ENCODE data around the gene C1orf35. TPM values are rescaled to one million over a fixed set of nuclear protein-coding genes. Genes with fewer than 3 reads are reported as not detected.

Gene C1orf35
- total RNA-seq, 1 experiment from 2014 or later, result 63.3 TPM

DNA sequence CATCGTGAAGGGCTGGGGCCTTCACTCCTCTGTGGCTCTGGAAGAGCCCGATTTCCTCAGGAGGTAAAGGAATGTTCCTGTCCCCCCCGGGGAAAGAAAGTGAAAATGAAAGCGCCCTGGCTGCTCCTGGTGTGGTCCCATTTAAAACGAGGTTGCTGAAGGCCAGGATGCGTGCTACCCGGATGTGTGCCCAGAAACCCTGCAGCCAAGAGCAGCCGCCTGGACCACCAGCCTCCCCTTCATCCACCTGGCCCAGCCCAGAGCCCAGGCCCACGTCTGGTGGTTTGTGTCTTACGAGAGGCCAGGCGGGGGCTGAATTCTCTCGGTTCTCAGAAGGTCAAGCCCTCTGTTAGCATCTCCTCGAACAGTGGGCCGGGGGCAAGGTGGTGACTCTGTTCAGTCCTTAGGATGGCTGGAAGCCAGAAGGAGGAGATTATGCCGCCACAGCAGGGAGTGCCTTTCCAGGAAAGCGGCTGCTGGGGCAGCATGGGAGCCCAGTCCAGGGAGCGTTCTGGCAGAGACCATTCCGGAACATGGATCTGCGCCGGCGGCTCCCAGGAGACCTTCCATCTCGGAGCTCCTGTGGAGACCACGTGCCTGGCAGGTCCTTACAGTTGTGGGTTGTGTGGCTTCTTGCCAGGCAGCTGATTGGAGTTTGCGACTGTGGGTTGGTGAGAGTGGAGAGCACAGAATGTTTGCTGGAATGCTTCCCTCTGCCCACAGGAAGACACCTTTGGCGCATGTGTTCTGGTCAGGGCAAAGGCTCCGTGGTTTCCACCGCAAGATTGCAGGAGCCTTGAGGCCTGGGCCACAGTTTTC is 38.3 kb upstream of the C1orf35 start:
- CTCF ChIA-PET, result interaction anchor here (0.6 kb wide), 1 partner anchor 24 kb away, joined by 4 read pairs; the partner anchor contains the start of gene IBA57

DNA sequence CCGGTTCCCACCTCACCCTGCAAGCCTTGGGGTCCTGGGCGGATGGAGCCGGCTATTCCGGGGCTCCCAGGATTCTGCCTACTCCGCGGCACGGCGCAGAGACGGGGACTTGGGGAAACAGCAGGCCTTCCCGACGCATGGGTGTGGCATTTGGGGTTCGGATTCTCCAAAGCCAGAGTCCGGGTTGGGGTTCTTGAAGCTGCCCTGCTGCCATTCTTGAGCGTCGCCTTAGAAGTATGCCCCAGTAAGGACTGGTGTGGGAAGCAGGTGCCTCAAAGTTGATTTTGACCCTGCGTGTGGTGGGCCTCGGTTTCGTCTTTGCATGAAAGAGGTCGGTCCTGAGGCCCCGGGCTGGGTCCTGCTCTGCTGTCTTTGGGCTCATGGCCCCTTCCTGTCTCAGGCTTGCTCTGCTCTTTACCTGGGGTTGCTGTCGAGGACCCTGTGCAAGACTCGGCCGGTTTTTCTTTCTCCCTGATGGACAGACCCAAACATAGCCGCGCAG is 37.6 kb upstream of the C1orf35 start:
- DNase-seq (no peak), ATAC-seq (no peak)
- intact Hi-C loops (cut with micrococcal nuclease), result loop anchor here (1.0 to 5.0 kb wide), 4 partner anchors 26 to 267 kb away; partner anchors contain the start of genes ARF1, MRPL55 and TRIM11
- peak overlapping the region; percentile 98 for H3K4me2 ChIP-seq (ENCODE audit: low read length)
- no peak overlapping the region for H2AFZ ChIP-seq (ENCODE audit: low read length)
- peaks cover 49% of the 10 kb centered on the region for H4K20me1 ChIP-seq (ENCODE audit: low read length)
- no peaks in the 10 kb centered on the region for H3K9me3 ChIP-seq (ENCODE audit: low read length)
- TF ChIP-seq EZH2phosphoT487 (IDR thresholded peaks at IDR 0.05; ENCODE audit: borderline replicate concordance, low read length), result no peak
- TF ChIP-seq CTCF (conservative IDR thresholded peaks at IDR 0.05; ENCODE audit: low read depth, low read length), result no peak
- TF ChIP-seq EZH2 (IDR thresholded peaks at IDR 0.05; ENCODE audit: low read length, unreplicated experiment), result no peak
- peak overlapping the region; percentile 89 for H3K9ac ChIP-seq (ENCODE audit: low read length)
- peak overlapping the region; percentile 44 for H3K27ac ChIP-seq (ENCODE audit: low read length)
- ChIA-PET POLR2A (ENCODE audit: unreplicated experiment) (interaction anchor here (0.9 kb wide), 1 partner anchor 25 kb away, joined by 3 read pairs; the partner anchor contains the start of gene IBA57), CTCF (interaction anchor here (0.6 kb wide), 1 partner anchor 25 kb away, joined by 4 read pairs; the partner anchor contains the start of gene IBA57)
- H3K4me1 ChIP-seq (ENCODE audit: insufficient read depth, low read length), result peaks cover 23% of the 10 kb centered on the region
- peak overlapping the region; percentile 84 for H3K4me3 ChIP-seq (ENCODE audit: low read length)
- H3K79me2 ChIP-seq (ENCODE audit: low read length), result peaks cover 57% of the 10 kb centered on the region
- no peaks in the 10 kb centered on the region for H3K27me3 ChIP-seq (ENCODE audit: low read length)
- H3K36me3 ChIP-seq (ENCODE audit: low read depth, low read length), result 0 out of 2 replicates have a peak, but pooled peaks cover 3% of the 10 kb centered on the region
- no peaks in the 10 kb centered on the region for H3F3A ChIP-seq (ENCODE audit: low read length, unreplicated experiment)
- no TSS peak for BruUV-seq (replicated peaks)
- no peaks in the 10 kb centered on the region for H3K9me2 ChIP-seq (replicated peaks; ENCODE audit: low read length)

More for the DNA sequence above, 38.3 kb upstream of the C1orf35 start:
- H3K4me2 ChIP-seq (ENCODE audit: low read length), result peak overlapping the region; percentile 98
- H3K4me3 ChIP-seq (ENCODE audit: low read length), result peak overlapping the region; percentile 84
- POLR2A ChIA-PET (ENCODE audit: unreplicated experiment), result interaction anchor here (0.6 to 0.9 kb wide), 3 partner anchors 20 to 196 kb away, joined by 3 read pairs; partner anchors contain the start of gene IBA57
- H3K4me1 ChIP-seq (ENCODE audit: insufficient read depth, low read length), result peaks cover 23% of the 10 kb centered on the region
- no TSS peak for BruUV-seq (replicated peaks)
- ATAC-seq (peak; percentile 1; the same call in 1 of the 2 replicates), DNase-seq (peak; percentile 71)
- H4K20me1 ChIP-seq (ENCODE audit: low read length), result peaks cover 52% of the 10 kb centered on the region
- peaks cover 5% of the 10 kb centered on the region; the same call in 1 of the 2 replicates for H3K36me3 ChIP-seq (ENCODE audit: low read depth, low read length)
- no peaks in the 10 kb centered on the region for H3K9me3 ChIP-seq (ENCODE audit: low read length)
- intact Hi-C loops (cut with micrococcal nuclease), result loop anchor here (5.0 kb wide), 1 partner anchor 266 kb away; the partner anchor contains the start of gene TRIM11
- H3K27me3 ChIP-seq (ENCODE audit: low read length), result no peaks in the 10 kb centered on the region
- TF ChIP-seq EZH2phosphoT487 (IDR thresholded peaks at IDR 0.05; ENCODE audit: borderline replicate concordance, low read length) (no peak), CTCF (conservative IDR thresholded peaks at IDR 0.05; ENCODE audit: low read depth, low read length) (no peak), EZH2 (IDR thresholded peaks at IDR 0.05; ENCODE audit: low read length, unreplicated experiment) (no peak)
- peaks cover 63% of the 10 kb centered on the region for H3K79me2 ChIP-seq (ENCODE audit: low read length)
- peak overlapping the region; percentile 44 for H3K27ac ChIP-seq (ENCODE audit: low read length)
- no peaks in the 10 kb centered on the region for H3F3A ChIP-seq (ENCODE audit: low read length, unreplicated experiment)
- H3K9me2 ChIP-seq (replicated peaks; ENCODE audit: low read length), result no peaks in the 10 kb centered on the region
- H3K9ac ChIP-seq (ENCODE audit: low read length), result peak overlapping the region; percentile 89
- no peak overlapping the region for H2AFZ ChIP-seq (ENCODE audit: low read length)

All from PC-3 (cell line).